HFF-Myc (cell line): ENCODE results near the gene CAMSAP2.
A peak's percentile ranks its signal among the peaks of the same experiment; 100 is the strongest.

Experiments
- DNase-seq: peaks from one replicate; pipeline ENCODE4 v3.0.0-alpha.2; 2011; ENCODE audit warnings: low read depth; ENCODE audit errors: extremely low read depth
- H3K4me3 ChIP-seq: replicated peaks from 2 replicates; pipeline ENCODE4 v1.5.1; 2011; ENCODE audit warnings: low read depth, mild to moderate bottlenecking, control low read depth, low read length
- CTCF ChIP-seq: IDR thresholded peaks from 2 replicates; pipeline ENCODE4 v1.5.1; 2012; ENCODE audit warnings: mild to moderate bottlenecking, low read depth, low read length, control low read depth; ENCODE audit errors: missing control alignments

The CAMSAP2 gene

GRCh38 chr1:200737647-200738291, 924 bp upstream of the CAMSAP2 start:
- peak overlapping the region; percentile 98 for H3K4me3 ChIP-seq
- no peak for DNase-seq
- no peak for TF ChIP-seq CTCF

DNA sequence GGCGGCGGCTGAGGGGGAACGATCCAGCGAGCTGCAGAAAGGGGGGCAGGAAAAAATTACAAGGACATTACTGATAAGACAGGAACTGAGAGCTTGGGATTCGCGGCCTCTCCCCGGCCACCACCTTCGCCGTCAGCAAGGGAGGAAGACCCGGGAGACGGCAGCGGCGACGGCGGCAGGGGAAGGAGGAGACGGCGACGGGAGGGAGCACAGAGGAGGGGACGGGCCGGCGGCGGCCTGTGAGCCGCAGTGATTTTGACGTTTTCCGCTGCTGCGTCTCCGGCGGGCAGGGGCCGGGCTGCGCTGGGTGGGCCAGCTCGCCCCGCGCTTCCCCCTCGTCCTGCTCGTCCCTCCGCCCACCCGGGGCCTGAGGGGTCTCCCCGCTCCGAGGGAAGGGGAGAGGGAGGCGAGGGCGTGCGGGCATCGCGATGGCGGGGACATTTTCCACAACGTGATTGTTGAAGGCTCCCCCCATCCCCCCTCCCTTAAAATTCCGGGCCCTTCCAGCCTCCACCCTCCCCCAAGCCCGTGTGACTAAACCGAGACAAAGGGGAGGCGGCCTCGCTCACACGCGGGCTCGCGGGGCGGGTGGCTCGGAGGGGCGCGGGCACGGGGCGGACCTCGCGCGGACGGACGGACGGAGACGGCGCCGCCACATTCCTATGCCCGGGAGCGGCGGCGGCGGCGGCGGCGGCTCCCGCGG, 407 bp downstream of the CAMSAP2 start:
- no peak for DNase-seq
- no peak for TF ChIP-seq CTCF
- peak overlapping the region; percentile 98 for H3K4me3 ChIP-seq

DNA sequence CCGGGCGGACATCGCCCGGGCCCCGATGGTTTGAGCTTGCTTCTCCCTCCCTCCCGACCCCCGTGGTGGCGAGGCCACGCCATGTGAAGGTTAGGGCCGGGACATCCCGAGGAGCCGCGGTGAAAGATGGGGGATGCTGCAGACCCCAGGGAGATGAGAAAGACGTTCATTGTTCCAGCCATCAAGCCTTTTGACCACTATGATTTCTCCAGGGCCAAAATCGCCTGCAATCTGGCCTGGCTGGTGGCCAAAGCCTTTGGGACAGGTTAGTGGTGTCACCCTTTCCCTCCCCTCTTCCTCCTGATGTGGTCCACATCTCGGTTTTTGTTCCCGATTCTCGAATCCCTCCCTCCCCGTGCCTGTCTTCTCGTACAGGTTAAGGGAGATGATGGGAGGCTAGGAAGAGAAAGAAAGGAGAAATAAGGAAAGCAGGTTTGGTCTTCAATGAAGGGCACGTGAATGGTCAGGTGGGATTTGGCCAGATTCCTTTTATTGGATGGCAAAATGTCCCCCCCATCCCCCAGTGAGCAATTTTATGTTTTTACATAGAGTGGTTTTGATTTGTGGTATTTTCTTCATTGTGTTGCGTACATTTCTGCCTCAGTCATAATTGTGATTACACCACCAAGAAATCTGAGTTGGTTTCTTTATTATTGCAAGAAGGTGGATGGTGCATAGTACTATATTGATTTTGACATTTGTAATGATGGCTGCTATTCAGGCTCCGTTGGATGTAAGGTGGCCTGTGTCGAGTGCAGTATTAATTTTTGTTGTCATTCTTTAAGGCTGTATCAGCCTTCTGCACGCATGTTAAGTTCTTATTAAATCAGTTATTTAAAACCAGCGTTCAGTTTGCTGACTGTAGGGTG, 1.2 kb downstream of the CAMSAP2 start:
- peak overlapping the region; percentile 98 for H3K4me3 ChIP-seq
- no peak for DNase-seq
- no peak for TF ChIP-seq CTCF

DNA sequence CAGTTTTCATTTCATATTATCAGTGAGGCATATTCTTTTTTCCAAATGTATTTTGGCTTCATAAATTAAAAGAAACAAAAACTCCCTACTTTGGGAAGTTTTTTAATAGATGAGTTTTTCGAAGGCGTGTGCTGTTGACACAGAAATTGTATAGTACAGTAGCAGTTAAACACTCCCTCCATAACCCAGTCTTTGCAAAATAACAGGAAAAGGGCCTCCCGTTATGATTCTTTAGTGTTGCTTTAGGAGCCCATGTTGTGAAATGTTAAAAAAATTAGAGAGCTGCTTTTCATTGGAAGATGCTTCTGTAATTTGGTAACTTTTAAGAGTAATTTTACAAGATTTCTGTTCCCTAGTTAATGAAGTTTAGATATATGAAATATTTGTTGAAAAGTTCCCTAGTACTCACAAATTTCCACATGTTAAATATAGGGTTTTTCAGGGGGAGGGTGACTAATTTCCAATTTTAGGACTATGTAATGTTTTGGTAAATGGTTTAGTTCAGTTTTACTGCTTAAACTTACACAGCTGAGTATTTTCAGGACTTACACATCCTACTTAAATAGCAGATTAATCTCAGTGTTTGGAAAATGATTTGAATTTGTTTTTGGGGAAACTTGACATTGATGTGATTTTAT, 2.0 kb downstream of the CAMSAP2 start:
- no peak for DNase-seq
- no peak for TF ChIP-seq CTCF
- peak overlapping the region; percentile 98 for H3K4me3 ChIP-seq

GRCh38 chr1:200741551-200742207, 3.0 kb downstream of the CAMSAP2 start:
- no peak for DNase-seq

More at GRCh38 chr1:200741551-200742207, 3.0 kb downstream of the CAMSAP2 start:
- peak overlapping the region; percentile 98 for H3K4me3 ChIP-seq
- TF ChIP-seq CTCF: no peak
